ENCODE data around the gene TRRAP. TPM values are rescaled to one million over a fixed set of nuclear protein-coding genes. Genes with fewer than 3 reads are reported as not detected.
A peak's percentile ranks its signal among the peaks of the same experiment; 100 is the strongest.

The TRRAP gene
- total and polyA plus RNA-seq, 7 donors = 2.4 to 35.5 (median 18.9) TPM

DNA sequence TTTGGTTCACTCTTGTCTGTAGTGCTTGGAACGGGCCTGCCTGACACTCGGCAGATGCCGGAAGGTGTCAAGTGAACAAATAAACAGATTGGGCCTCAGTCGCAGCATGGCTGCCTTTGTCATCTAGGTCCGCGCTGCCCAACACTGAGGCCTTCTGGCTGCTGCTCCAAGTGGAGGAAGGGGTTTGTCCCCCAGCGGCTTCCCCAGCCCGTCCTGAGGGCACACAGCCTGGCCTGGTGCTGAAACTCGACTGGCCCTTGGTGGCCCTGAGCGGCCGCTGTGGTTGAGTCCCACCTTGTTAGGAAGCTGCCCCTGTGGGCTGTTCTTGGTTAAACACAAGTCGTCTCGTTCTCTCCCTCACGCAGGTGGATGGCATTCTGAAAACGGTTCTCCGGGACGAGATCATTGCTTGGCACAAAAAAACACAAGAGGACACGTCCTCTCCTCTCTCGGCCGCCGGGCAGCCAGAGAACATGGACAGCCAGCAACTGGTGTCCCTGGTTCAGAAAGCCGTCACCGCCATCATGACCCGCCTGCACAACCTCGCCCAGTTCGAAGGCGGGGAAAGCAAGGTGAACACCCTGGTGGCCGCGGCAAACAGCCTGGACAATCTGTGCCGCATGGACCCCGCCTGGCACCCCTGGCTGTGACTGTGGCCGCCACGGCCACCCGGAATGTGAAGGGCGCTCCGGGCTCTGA lies 133.5 kb downstream of the TRRAP start:
- Histone ChIP-seq H3K36me3 (peaks cover 20 to 90% (median 64%) of the 10 kb centered on the region in 4 donors), H3K9me3 (no peaks in the 10 kb centered on the region), H3K27me3 (no peaks in the 10 kb centered on the region), H3K4me1 (no peaks in the 10 kb centered on the region), H3K27ac (no peak overlapping the region), H3K4me3 (no peak overlapping the region)
- WGBS, 2 donors = 94 to 97% methylated on average over 36 of the region's 36 CpGs
- peak; percentile 53 for DNase-seq
- TF ChIP-seq POLR2A (IDR thresholded peaks at IDR 0.05) = no peak
- intact Hi-C loops (cut with DNase I) = no loop called here

DNA sequence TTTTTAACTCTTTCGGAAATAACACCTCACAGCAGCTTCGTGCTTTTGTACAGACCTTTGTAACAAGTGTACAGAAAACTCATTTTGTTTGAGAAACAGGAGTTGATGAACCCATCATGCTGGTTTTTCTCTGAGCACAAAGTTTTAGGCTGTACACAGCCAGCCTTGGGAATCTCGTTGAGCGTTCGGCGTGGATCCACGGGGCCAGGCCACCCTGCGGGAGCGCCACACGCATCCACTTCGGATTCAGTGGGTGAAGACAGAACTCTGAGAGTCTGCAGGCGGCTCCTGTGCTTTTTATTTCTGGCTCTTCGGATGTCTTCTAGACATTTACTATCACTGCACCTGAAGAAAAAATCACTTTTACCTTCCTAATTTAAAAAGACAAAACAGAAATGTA lies 134.4 kb downstream of the TRRAP start:
- Histone ChIP-seq H3K27me3 (no peaks in the 10 kb centered on the region), H3K27ac (no peak overlapping the region), H3K9me3 (no peaks in the 10 kb centered on the region), H3K36me3 (peaks cover 20 to 83% (median 58%) of the 10 kb centered on the region in 4 donors), H3K4me1 (no peaks in the 10 kb centered on the region), H3K4me3 (no peak overlapping the region)
- 97% methylated on average over 13 of the region's 13 CpGs for WGBS, 2 donors
- DNase-seq = peak; percentile 17
- TF ChIP-seq POLR2A (IDR thresholded peaks at IDR 0.05) = no peak
- TF ChIP-seq POLR2AphosphoS5 (IDR thresholded peaks at IDR 0.05) = no peak
- no peak for TF ChIP-seq CTCF (IDR thresholded peaks at IDR 0.05)
- TF ChIP-seq EP300 (IDR thresholded peaks at IDR 0.05) = no peak
- intact Hi-C loops (cut with DNase I) = no loop called here

DNA sequence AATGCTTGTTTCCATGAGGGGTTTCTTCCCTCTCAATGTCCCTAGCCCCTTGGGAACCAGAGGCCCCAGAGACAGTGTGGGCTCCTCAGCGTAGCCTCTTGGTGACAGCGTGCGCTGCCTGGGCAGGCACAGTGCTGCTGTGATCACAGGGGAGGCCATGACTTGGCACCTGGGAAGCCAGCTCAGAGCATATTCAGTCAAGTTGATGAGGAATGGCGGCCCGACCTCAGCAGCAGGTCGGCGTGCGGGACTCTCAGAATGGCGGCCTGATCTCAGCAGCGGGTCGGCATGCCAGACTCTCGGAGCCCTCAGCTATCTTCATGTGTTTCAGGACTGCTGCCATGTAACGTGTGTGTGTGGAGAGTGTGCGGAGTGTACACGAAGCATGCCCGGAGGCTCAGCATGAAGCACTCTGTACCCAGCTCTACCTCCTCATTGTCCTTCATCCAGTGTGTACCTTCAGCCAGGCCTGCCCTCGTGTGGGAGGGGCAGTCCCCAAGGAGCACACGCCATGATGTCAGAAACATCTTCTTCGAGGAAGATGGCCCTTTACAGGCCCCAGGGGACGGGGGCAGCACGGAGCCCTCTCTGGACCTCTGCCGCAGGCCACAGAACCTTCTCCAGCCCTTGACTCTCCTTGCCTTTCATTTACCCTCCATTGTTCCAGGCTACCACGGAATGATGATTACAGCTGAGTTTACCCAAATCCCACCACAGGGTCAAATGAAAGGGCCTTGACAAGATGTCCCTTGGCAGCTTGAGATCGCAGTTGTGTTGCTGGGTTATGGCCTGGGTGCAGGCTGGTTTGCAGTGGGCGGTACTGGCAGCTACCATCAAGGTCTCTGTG lies 135.2 kb downstream of the TRRAP start:
- Histone ChIP-seq H3K36me3 (peaks cover 20 to 76% (median 54%) of the 10 kb centered on the region in 4 donors), H3K4me3 (no peak overlapping the region), H3K27me3 (no peaks in the 10 kb centered on the region), H3K27ac (no peak overlapping the region), H3K4me1 (no peaks in the 10 kb centered on the region), H3K9me3 (no peaks in the 10 kb centered on the region)
- DNase-seq = peak; percentile 45
- no peak for TF ChIP-seq EP300 (IDR thresholded peaks at IDR 0.05)
- TF ChIP-seq CTCF (IDR thresholded peaks at IDR 0.05) = no peak
- TF ChIP-seq POLR2AphosphoS5 (IDR thresholded peaks at IDR 0.05) = no peak
- TF ChIP-seq POLR2A (IDR thresholded peaks at IDR 0.05) = no peak
- 96% methylated on average over 25 of the region's 25 CpGs for WGBS, 2 donors
- intact Hi-C loops (cut with DNase I) = no loop called here

GRCh38 chr7:99014113-99014985 lies 136.0 kb downstream of the TRRAP start:
- Histone ChIP-seq H3K27ac (no peak overlapping the region), H3K4me3 (no peak overlapping the region), H3K4me1 (no peaks in the 10 kb centered on the region), H3K27me3 (no peaks in the 10 kb centered on the region), H3K9me3 (no peaks in the 10 kb centered on the region), H3K36me3 (peaks cover 20 to 68% (median 45%) of the 10 kb centered on the region in 4 donors)
- DNase-seq = peak; percentile 42
- 96 to 97% methylated on average over 18 of the region's 18 CpGs for WGBS, 2 donors
- intact Hi-C loops (cut with DNase I) = no loop called here
- TF ChIP-seq CTCF (IDR thresholded peaks at IDR 0.05) (no peak), POLR2AphosphoS5 (IDR thresholded peaks at IDR 0.05) (no peak), POLR2A (IDR thresholded peaks at IDR 0.05) (no peak), EP300 (IDR thresholded peaks at IDR 0.05) (no peak)
